Thoracic aorta (tissue), 2 donors: ENCODE results near the gene TRAF4. TPM values are rescaled to one million over a fixed set of nuclear protein-coding genes. Genes with fewer than 3 reads are reported as not detected.
"Not testable (repeated sequence)": the region's sequence is repeated elsewhere in the genome, so short reads cannot be mapped to it uniquely, and the experiment has no call there.

Experiments
- ATAC-seq: fragments of 150-250 bp; one replicate; pipeline ENCODE4 v1.8.0; 2017; ENCODE audit warnings: low read depth; ENCODE audit not compliant: insufficient number of reproducible peaks, low FRiP score
- DNase-seq: peaks from one replicate; pipeline ENCODE4 v3.0.0-alpha.2; 2020; ENCODE audit warnings: low spot score
- H3K27ac ChIP-seq, 2 donors: fragments of 200-600 bp; sonication (generic); 1 replicate in 1 of 2; 2 replicates in 1 of 2; pipeline ENCODE4 v1.5.1; 2016; ENCODE audit warnings: mild to moderate bottlenecking in 2 of 2, moderate library complexity in 2 of 2
- H3K27me3 ChIP-seq: fragments of 200-600 bp; sonication (generic); replicated peaks from 2 replicates; pipeline ENCODE4 v1.6.0; 2016; ENCODE audit warnings: mild to moderate bottlenecking; ENCODE audit not compliant: insufficient read depth
- H3K36me3 ChIP-seq: fragments of 200-600 bp; sonication (generic); one replicate; pipeline ENCODE4 v1.5.1; 2016
- H3K4me1 ChIP-seq, 2 donors: fragments of 200-600 bp; sonication (generic); 1 replicate in 1 of 2; 2 replicates in 1 of 2; pipeline versions ENCODE4 v1.5.1 to v1.6.0; 2016; ENCODE audit warnings: low read depth in 2 of 2, mild to moderate bottlenecking in 1 of 2; ENCODE audit not compliant: control insufficient read depth in 1 of 2
- H3K4me3 ChIP-seq: fragments of 200-600 bp; sonication (generic); 2 replicates; pipeline ENCODE4 v1.5.1; 2016; ENCODE audit warnings: mild to moderate bottlenecking
- H3K9me3 ChIP-seq: fragments of 200-600 bp; sonication (generic); 2 replicates; pipeline ENCODE4 v1.5.1; 2016
- total RNA-seq, 2 donors: library from RNA; depleted of rRNA; stranded (reverse); fragments of >200 nt; gene quantifications; one replicate each; pipeline versions ENCODE4 v1.1.0 to v1.2.3, GENCODE V29; 2016
- TF ChIP-seq, protein P1 (sequence below): fragments of 200-600 bp; sonication (generic); IDR thresholded peaks from one replicate; pipeline ENCODE4 v1.5.1; 2019; ENCODE audit warnings: antibody characterized with exemption

The TRAF4 gene
- total RNA-seq, 2 donors from 2014 or later = 9.9 to 22.4 TPM

DNA sequence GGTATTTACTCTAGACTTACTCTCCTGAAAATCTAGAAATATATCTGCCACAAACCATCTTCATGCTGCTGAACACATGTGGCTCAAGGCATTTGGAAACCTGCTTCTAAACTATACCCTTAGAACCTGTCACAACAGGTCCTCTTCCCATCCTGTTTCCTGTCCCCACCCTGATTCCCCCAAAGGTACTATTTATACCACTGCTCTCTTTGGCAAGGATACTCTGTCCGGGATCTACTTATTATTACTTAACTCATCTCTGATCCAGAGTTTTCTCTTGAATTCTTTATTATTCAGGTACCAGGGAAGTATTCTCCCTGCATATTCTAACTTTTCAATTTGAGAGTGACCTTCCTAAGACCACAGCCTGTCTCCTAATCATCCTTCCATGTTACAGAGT lies 33.4 kb downstream of the TRAF4 start:
- peaks cover 2% of the 10 kb centered on the region for H3K36me3 ChIP-seq
- no peak overlapping the region for H3K27ac ChIP-seq
- ATAC-seq (no peak), DNase-seq (no peak)
- no peaks in the 10 kb centered on the region for H3K9me3 ChIP-seq
- H3K4me1 ChIP-seq = peaks cover 3 to 4% of the 10 kb centered on the region in 2 donors
- TF ChIP-seq, protein P1, sequence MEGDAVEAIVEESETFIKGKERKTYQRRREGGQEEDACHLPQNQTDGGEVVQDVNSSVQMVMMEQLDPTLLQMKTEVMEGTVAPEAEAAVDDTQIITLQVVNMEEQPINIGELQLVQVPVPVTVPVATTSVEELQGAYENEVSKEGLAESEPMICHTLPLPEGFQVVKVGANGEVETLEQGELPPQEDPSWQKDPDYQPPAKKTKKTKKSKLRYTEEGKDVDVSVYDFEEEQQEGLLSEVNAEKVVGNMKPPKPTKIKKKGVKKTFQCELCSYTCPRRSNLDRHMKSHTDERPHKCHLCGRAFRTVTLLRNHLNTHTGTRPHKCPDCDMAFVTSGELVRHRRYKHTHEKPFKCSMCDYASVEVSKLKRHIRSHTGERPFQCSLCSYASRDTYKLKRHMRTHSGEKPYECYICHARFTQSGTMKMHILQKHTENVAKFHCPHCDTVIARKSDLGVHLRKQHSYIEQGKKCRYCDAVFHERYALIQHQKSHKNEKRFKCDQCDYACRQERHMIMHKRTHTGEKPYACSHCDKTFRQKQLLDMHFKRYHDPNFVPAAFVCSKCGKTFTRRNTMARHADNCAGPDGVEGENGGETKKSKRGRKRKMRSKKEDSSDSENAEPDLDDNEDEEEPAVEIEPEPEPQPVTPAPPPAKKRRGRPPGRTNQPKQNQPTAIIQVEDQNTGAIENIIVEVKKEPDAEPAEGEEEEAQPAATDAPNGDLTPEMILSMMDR = no peak
- H3K27me3 ChIP-seq = no peaks in the 10 kb centered on the region
- no peak overlapping the region for H3K4me3 ChIP-seq

DNA sequence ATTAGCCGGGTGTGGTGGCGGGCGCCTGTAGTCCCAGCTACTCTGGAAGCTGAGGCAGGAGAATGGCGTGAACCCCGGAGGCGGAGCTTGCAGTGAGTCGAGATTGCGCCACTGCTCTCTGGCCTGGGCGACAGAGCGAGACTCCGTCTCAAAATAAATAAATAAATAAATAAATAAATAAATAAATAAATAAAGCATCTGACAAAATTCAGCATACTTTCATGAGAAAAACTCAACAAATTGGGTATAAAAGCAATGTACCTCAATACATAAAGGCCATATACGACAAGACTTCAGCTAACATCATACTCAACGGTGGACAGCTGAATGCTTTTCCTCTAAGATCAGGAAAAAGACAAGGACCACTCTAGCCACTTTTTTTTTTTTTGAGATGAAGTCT lies 35.8 kb downstream of the TRAF4 start:
- not testable (repeated sequence) for ATAC-seq

DNA sequence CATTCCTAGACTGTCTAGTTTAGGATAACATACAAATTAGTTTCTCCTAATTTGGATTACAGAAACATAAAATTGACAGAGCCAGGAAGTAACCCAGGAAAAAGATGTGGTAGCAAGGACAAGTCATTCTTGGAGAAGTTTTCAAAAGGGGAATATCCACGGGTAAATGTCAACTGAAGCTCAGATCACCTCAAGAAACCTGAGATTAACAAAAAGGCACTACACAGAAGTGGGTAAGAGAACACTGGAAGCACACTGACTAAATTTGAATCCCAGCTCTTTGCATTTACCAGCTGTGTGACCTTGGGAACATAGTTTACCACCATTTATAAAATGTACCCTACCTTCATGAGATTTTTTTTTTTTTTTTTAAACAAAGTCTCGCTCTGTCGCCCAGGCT lies 39.4 kb downstream of the TRAF4 start:
- H3K9me3 ChIP-seq = no peaks in the 10 kb centered on the region
- DNase-seq (no peak), ATAC-seq (no peak)
- no peaks in the 10 kb centered on the region for H3K4me1 ChIP-seq
- no peaks in the 10 kb centered on the region for H3K36me3 ChIP-seq
- no peak overlapping the region for H3K27ac ChIP-seq
- H3K4me3 ChIP-seq = no peak overlapping the region
- no peaks in the 10 kb centered on the region for H3K27me3 ChIP-seq
- TF ChIP-seq, protein P1 = no peak

More for the DNA sequence above, 35.8 kb downstream of the TRAF4 start:
- H3K4me1 ChIP-seq, H3K36me3 ChIP-seq, DNase-seq, H3K4me3 ChIP-seq, H3K27me3 ChIP-seq, H3K27ac ChIP-seq, H3K9me3 ChIP-seq: not testable (repeated sequence)

DNA sequence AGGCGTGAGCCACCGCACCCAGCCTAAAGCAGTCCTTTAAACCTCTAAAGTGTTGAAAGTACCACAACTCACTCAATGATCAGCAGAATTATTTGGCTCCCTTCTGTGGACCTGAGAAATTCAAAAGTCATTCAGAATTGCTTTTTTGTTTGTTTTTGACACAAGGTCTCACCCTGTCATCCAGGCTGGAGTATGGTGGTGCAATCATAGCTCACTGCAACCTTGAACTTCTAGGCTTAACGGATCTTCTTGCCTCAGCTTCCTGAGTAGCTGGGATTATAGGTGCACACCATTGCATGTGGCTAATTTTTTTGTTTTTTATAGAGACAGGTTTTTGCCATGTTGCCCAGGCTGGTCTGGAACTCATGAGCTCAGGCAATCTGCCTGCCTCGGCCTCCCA lies 44.3 kb downstream of the TRAF4 start:
- no peaks in the 10 kb centered on the region for H3K36me3 ChIP-seq
- no peaks in the 10 kb centered on the region for H3K9me3 ChIP-seq
- H3K27me3 ChIP-seq = no peaks in the 10 kb centered on the region
- no peaks in the 10 kb centered on the region for H3K4me1 ChIP-seq
- ATAC-seq (no peak), DNase-seq (no peak)
- TF ChIP-seq, protein P1 = no peak
- H3K27ac ChIP-seq = no peak overlapping the region
- no peak overlapping the region for H3K4me3 ChIP-seq

DNA sequence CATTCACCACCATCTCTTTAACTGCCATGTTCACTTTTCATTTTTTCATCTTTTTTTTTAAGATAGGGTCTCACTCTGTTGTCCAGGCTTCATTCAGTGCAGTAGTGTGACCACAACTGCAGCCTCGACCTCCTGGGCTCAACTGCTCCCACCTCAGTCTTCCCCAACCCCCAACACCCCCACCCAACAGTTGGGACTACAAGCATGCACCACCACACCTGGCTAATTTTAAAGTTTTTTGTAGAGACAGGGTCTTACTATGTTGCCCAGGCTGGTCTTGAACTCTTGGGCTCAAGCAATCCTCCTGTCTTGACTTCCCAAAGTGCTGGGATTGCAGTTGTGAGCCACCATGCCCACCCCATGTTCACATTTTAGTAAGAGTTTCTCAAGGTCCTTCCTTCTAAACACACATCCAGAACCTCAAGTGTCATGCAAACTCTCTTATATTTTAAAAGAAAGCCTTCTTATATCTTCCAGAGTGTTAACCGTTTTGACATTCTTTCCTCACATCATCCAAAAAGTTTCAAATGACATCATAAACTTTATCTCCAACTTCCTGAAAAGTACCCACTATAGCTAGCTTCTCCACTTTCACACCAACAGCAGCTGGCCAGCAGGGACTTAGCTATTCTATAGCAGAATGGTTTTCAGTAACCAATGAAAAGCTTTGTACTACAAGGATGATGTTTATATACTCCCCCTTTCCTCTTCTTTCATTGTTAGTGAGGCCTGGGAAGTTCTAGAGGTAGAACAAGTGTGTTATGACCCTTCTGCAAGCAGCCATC lies 49.3 kb downstream of the TRAF4 start:
- ATAC-seq (no peak), DNase-seq (no peak)
- no peak overlapping the region for H3K4me3 ChIP-seq
- no peaks in the 10 kb centered on the region for H3K4me1 ChIP-seq
- no peaks in the 10 kb centered on the region for H3K36me3 ChIP-seq
- no peaks in the 10 kb centered on the region for H3K27me3 ChIP-seq
- no peaks in the 10 kb centered on the region for H3K9me3 ChIP-seq
- no peak overlapping the region for H3K27ac ChIP-seq
- TF ChIP-seq, protein P1 = no peak

DNA sequence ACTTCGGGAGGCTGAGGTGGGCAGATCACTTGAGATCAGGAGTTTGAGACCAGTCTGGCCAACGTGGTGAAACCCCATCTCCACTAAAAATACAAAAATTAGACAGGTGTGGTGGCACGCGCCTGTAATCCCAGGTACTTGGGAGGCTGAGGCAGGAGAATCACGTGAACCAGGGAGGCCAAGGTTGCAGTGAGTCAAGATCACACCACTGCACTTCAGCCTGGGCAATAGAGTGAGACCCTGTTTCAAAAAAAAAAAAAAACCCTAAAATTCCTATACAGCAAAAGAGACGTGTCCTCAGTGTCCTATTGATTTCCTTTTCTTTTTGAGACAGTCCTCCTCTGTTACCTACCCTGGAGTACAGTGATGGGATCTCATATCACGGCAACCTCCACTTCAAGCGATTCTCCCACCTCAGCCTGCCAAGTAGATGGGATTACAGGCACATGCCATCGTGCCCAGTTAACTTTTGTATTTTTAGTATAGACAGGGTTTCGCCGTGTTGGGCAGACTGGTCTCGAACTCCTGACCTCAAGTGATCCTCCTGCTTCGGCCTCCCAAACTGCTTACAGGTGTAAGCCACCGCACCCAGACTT lies 51.1 kb downstream of the TRAF4 start:
- not testable (repeated sequence) for ATAC-seq, DNase-seq, H3K4me3 ChIP-seq, H3K9me3 ChIP-seq, H3K27ac ChIP-seq, H3K4me1 ChIP-seq, H3K27me3 ChIP-seq, H3K36me3 ChIP-seq
